HepG2 (cell line): ENCODE data around the gene DDX24. TPM values are rescaled to one million over a fixed set of nuclear protein-coding genes. Genes with fewer than 3 reads are reported as not detected.

ENCODE experiments used
- ATAD3A ChIP-seq: sonication (generic); formaldehyde crosslinking; IDR thresholded peaks from 2 replicates; pipeline ENCODE4 v1.4.0; 2020; ENCODE audit warnings: missing genetic modification reagents
- BHLHE40 ChIP-seq: IDR thresholded peaks from 2 replicates; pipeline ENCODE4 v1.6.1; 2011; ENCODE audit warnings: low read length, improper control_type of control experiment
- EEA1 ChIP-seq: sonication (generic); formaldehyde crosslinking; IDR thresholded peaks from 2 replicates; pipeline ENCODE4 v1.5.1; 2020; ENCODE audit warnings: mild to moderate bottlenecking, missing genetic modification reagents, borderline replicate concordance
- HES4 ChIP-seq: sonication (generic); formaldehyde crosslinking; IDR thresholded peaks from 2 replicates; pipeline ENCODE4 v1.9.0; 2021; ENCODE audit warnings: mild to moderate bottlenecking, missing genetic modification reagents, borderline replicate concordance
- IRF9 ChIP-seq: sonication (generic); formaldehyde crosslinking; IDR thresholded peaks from 2 replicates; pipeline ENCODE4 v1.8.0; 2022; ENCODE audit warnings: missing genetic modification reagents, mild to moderate bottlenecking, borderline replicate concordance
- MAX ChIP-seq: IDR thresholded peaks from 2 replicates; pipeline ENCODE4 v1.6.1; 2012; ENCODE audit warnings: inconsistent platforms
- NFYB ChIP-seq: sonication (generic); formaldehyde crosslinking; IDR thresholded peaks from 2 replicates; pipeline ENCODE4 v1.4.0; 2020; ENCODE audit warnings: missing genetic modification reagents
- NR0B2 ChIP-seq: sonication (generic); formaldehyde crosslinking; IDR thresholded peaks from 2 replicates; pipeline ENCODE4 v1.4.0; 2020; ENCODE audit warnings: mild to moderate bottlenecking, missing genetic modification reagents
- POGZ ChIP-seq: sonication (generic); formaldehyde crosslinking; IDR thresholded peaks from 2 replicates; pipeline ENCODE4 v1.4.0; 2020; ENCODE audit warnings: mild to moderate bottlenecking, missing genetic modification reagents
- TFDP2 ChIP-seq: sonication (generic); formaldehyde crosslinking; IDR thresholded peaks from 2 replicates; pipeline ENCODE4 v1.4.0; 2020; ENCODE audit warnings: missing genetic modification reagents
- TGIF2 ChIP-seq: IDR thresholded peaks from 2 replicates; pipeline ENCODE4 v1.6.1; 2016; ENCODE audit warnings: control low read depth, missing compliant biosample characterization
- YY1 ChIP-seq: IDR thresholded peaks from 2 replicates; pipeline ENCODE4 v1.6.1; 2011; ENCODE audit warnings: low read length, low read depth, moderate library complexity, mild to moderate bottlenecking; ENCODE audit not compliant: insufficient read depth, insufficient replicate concordance
- ZBTB2 ChIP-seq: sonication (generic); formaldehyde crosslinking; IDR thresholded peaks from 2 replicates; pipeline ENCODE4 v1.8.0; 2022; ENCODE audit warnings: low read depth, missing genetic modification reagents
- ZBTB43 ChIP-seq: sonication (generic); formaldehyde crosslinking; conservative IDR thresholded peaks from 2 replicates; pipeline ENCODE4 v1.4.0; 2020; ENCODE audit warnings: missing genetic modification reagents
- ZBTB49 ChIP-seq: sonication (generic); formaldehyde crosslinking; IDR thresholded peaks from 2 replicates; pipeline ENCODE4 v1.4.0; 2020; ENCODE audit warnings: missing genetic modification reagents, borderline replicate concordance
- ZNF317 ChIP-seq: sonication (generic); formaldehyde crosslinking; IDR thresholded peaks from 2 replicates; pipeline ENCODE4 v1.5.0; 2020; ENCODE audit warnings: mild to moderate bottlenecking, missing genetic modification reagents
- ZNF468 ChIP-seq: sonication (generic); formaldehyde crosslinking; IDR thresholded peaks from 2 replicates; pipeline ENCODE4 v1.8.0; 2022; ENCODE audit warnings: mild to moderate bottlenecking, moderate library complexity, missing genetic modification reagents
- ZNF547 ChIP-seq: sonication (generic); formaldehyde crosslinking; IDR thresholded peaks from 2 replicates; pipeline ENCODE4 v1.5.1; 2020; ENCODE audit warnings: mild to moderate bottlenecking, missing genetic modification reagents
- ZNF713 ChIP-seq: sonication (generic); formaldehyde crosslinking; IDR thresholded peaks from 2 replicates; pipeline ENCODE4 v1.4.0; 2020; ENCODE audit warnings: mild to moderate bottlenecking, missing genetic modification reagents
- ZNF83 ChIP-seq: sonication (generic); formaldehyde crosslinking; IDR thresholded peaks from 2 replicates; pipeline ENCODE4 v1.4.0; 2020; ENCODE audit warnings: missing genetic modification reagents, mild to moderate bottlenecking, borderline replicate concordance
- ZSCAN21 ChIP-seq: sonication (generic); formaldehyde crosslinking; IDR thresholded peaks from 2 replicates; pipeline ENCODE4 v1.8.0; 2022; ENCODE audit warnings: mild to moderate bottlenecking, missing genetic modification reagents, moderate library complexity, borderline replicate concordance
- polyA plus RNA-seq, 8 experiments: library from polyadenylated mRNA; depleted of rRNA in 3 of 8; stranded (reverse) in 7 of 8; unstranded in 1 of 8; fragments of >200 nt; fragmentation: Illumina TruSeq in 4 of 8; extraction: Trizol in 4 of 8; gene quantifications; 2 replicates each; pipeline versions ENCODE4 v1.2.1 to v1.2.3, GENCODE V29; 2011 to 2016; ENCODE audit warnings: low read depth in 4 of 8, missing spikeins in 1 of 8, mixed read lengths in 1 of 8; ENCODE audit not compliant: insufficient read depth in 1 of 8
- total RNA-seq, 5 experiments: library from RNA; depleted of rRNA; stranded (reverse); fragments of >200 nt; fragmentation: Illumina TruSeq; extraction: Trizol; gene quantifications; 2 replicates each; pipeline ENCODE4 v1.2.3, GENCODE V29; 2016; ENCODE audit warnings: low read depth in 1 of 5

DDX24 gene
- total and polyA plus RNA-seq, 2 of the 13 experiments (the other 11 are each of a cell fraction or from before 2014, with no cell fraction given): 67.3 to 149 TPM

GRCh38 chr14:94026173-94026888, 54.7 kb downstream of the DDX24 start, which contains the start of gene OTUB2 (continued):
- TF ChIP-seq ZBTB49 (no peak), IRF9 (CRISPR knock-in tag) (no peak), BHLHE40 (no peak), ZBTB2 (CRISPR knock-in tag) (no peak), ZNF547 (CRISPR knock-in tag) (no peak), ZNF468 (CRISPR knock-in tag) (no peak), ZNF713 (CRISPR knock-in tag) (no peak), YY1 (no peak), ZNF83 (no peak), MAX (peak; percentile 84), ZNF317 (CRISPR knock-in tag) (0 out of 2 replicates have a peak, but pooled peaks have one; percentile 25), TGIF2 (no peak), NR0B2 (CRISPR knock-in tag) (peak; percentile 54; the same call in 1 of the 2 replicates), TFDP2 (peak; percentile 56), EEA1 (CRISPR knock-in tag) (no peak), ZBTB43 (CRISPR knock-in tag) (no peak), ATAD3A (no peak), POGZ (CRISPR knock-in tag) (peak; percentile 86), ZSCAN21 (no peak; the same call in 1 of the 2 replicates), NFYB (CRISPR knock-in tag) (peak; percentile 96), HES4 (CRISPR knock-in tag) (no peak)
